Common myeloid progenitor, CD34-positive (primary cell): ENCODE measurements around the gene ZIC1.

Experiments
- CTCF ChIA-PET: fragments of 350-600 bp; sonication (Branson Sonifier 250); formaldehyde crosslinking; loops from one replicate; lab custom pipeline; 2021; ENCODE audit warnings: antibody characterized with exemption; lab: Charles Lee
- POLR2A ChIA-PET: fragments of 350-600 bp; sonication (Branson Sonifier 250); formaldehyde crosslinking; loops from one replicate; lab custom pipeline; 2021; ENCODE audit warnings: antibody characterized with exemption; lab: Charles Lee
- DNase-seq, 3 donors: peaks; one replicate each; pipeline versions ENCODE4 v3.0.0 to v3.0.0-alpha.2; 2013
- H3K27ac ChIP-seq, 2 experiments: 1 replicate in 1 of 2; 2 replicates in 1 of 2; pipeline ENCODE4 v1.7.0; 2013; ENCODE audit warnings: inconsistent platforms in 2 of 2, low read length in 2 of 2, mild to moderate bottlenecking in 2 of 2, low read depth in 1 of 2, moderate library complexity in 1 of 2; ENCODE audit not compliant: severe bottlenecking in 2 of 2, insufficient read depth in 1 of 2, poor library complexity in 1 of 2
- H3K27me3 ChIP-seq, 5 experiments: replicated peaks in 2 of 5; 1 replicate in 3 of 5; 2 replicates in 2 of 5; pipeline versions ENCODE4 v1.6.1 to v1.7.0; 2013; ENCODE audit warnings: low read length in 4 of 5, mild to moderate bottlenecking in 2 of 5, moderate library complexity in 2 of 5, inconsistent platforms in 1 of 5; ENCODE audit not compliant: insufficient read depth in 5 of 5, control insufficient read depth in 4 of 5
- H3K36me3 ChIP-seq, 4 experiments: 1 replicate in 2 of 4; 2 replicates in 2 of 4; pipeline versions ENCODE4 v1.6.1 to v1.7.0; 2013; ENCODE audit warnings: low read length in 3 of 4, control low read depth in 1 of 4, mild to moderate bottlenecking in 1 of 4; ENCODE audit not compliant: control insufficient read depth in 4 of 4, insufficient read depth in 4 of 4
- H3K4me1 ChIP-seq, 4 experiments: 1 replicate in 3 of 4; 2 replicates in 1 of 4; pipeline versions ENCODE4 v1.6.1 to v1.7.1; 2013; ENCODE audit warnings: low read length in 3 of 4, mild to moderate bottlenecking in 3 of 4, control low read depth in 1 of 4, inconsistent platforms in 1 of 4, moderate library complexity in 1 of 4; ENCODE audit not compliant: control insufficient read depth in 4 of 4, insufficient read depth in 4 of 4; ENCODE audit errors: control extremely low read depth in 1 of 4
- H3K4me3 ChIP-seq, 7 experiments: 1 replicate in 4 of 7; 2 replicates in 3 of 7; pipeline versions ENCODE4 v1.5.1 to v1.7.0; 2013; ENCODE audit warnings: mild to moderate bottlenecking in 7 of 7, low read length in 6 of 7, moderate library complexity in 6 of 7, inconsistent platforms in 2 of 7, low read depth in 2 of 7, control low read depth in 1 of 7; ENCODE audit not compliant: insufficient read depth in 4 of 7, control insufficient read depth in 1 of 7; ENCODE audit errors: extremely low read depth in 1 of 7
- H3K9me3 ChIP-seq, 5 experiments: 1 replicate in 4 of 5; 2 replicates in 1 of 5; pipeline versions ENCODE4 v1.6.1 to v1.7.1; 2013; ENCODE audit warnings: low read length in 4 of 5, mild to moderate bottlenecking in 2 of 5, inconsistent platforms in 1 of 5, low read depth in 1 of 5, moderate library complexity in 1 of 5; ENCODE audit not compliant: control insufficient read depth in 4 of 5, insufficient read depth in 2 of 5; ENCODE audit errors: control extremely low read depth in 1 of 5
- WGBS: methylation state at CpG from one replicate; pipeline ENCODE4 v1.1.5; 2013; ENCODE audit not compliant: insufficient coverage; 5-methylcytosine and 5-hydroxymethylcytosine counted together

The ZIC1 gene

GRCh38 chr3:147422601-147423536 lies 13.7 kb downstream of the ZIC1 start:
- Histone ChIP-seq H3K4me1 (peaks cover 0 to 10% (median 5%) of the 10 kb centered on the region in 4 experiments), H3K27me3 (peaks cover 46 to 85% (median 58%) of the 10 kb centered on the region in 5 experiments), H3K9me3 (peaks cover 1 to 36% (median 10%) of the 10 kb centered on the region in 5 experiments), H3K36me3 (no peaks in the 10 kb centered on the region), H3K27ac (no peak overlapping the region), H3K4me3 (no peak overlapping the region)
- ChIA-PET CTCF (interaction anchor here (1.4 to 1.7 kb wide), 2 partner anchors 22 to 31 kb away, joined by 3 read pairs; no protein-coding TSS in a partner anchor), POLR2A (no interaction called here)
- no peak for DNase-seq
- WGBS = 5% methylated on average over 26 of the region's 36 CpGs

- 0% methylated on average over 3 of the region's 3 CpGs for WGBS
- ChIA-PET CTCF (interaction anchor here (1.7 kb wide), 1 partner anchor 32 kb away, joined by 3 read pairs; no protein-coding TSS in a partner anchor), POLR2A (no interaction called here)
- peaks cover 0 to 10% (median 5%) of the 10 kb centered on the region in 4 experiments for H3K4me1 ChIP-seq
- H3K9me3 ChIP-seq = peaks cover 1 to 33% (median 10%) of the 10 kb centered on the region in 5 experiments
- DNase-seq = no peak
- H3K4me3 ChIP-seq = no peak overlapping the region
- no peak overlapping the region for H3K27ac ChIP-seq
- peaks cover 44 to 84% (median 56%) of the 10 kb centered on the region in 5 experiments for H3K27me3 ChIP-seq
- H3K36me3 ChIP-seq = no peaks in the 10 kb centered on the region
These were observed 14.3 kb downstream of the ZIC1 start for GRCh38 chr3:147423537-147423797.

GRCh38 chr3:147423798-147424580 lies 14.8 kb downstream of the ZIC1 start:
- no peaks in the 10 kb centered on the region for H3K36me3 ChIP-seq
- DNase-seq = no peak
- CTCF ChIA-PET = interaction anchor here (1.7 kb wide), 1 partner anchor 32 kb away, joined by 3 read pairs; no protein-coding TSS in a partner anchor
- peaks cover 0 to 9% (median 3%) of the 10 kb centered on the region in 4 experiments for H3K4me1 ChIP-seq
- H3K4me3 ChIP-seq = no peak overlapping the region
- POLR2A ChIA-PET = no interaction called here
- no peak overlapping the region for H3K27ac ChIP-seq
- peaks cover 41 to 78% (median 54%) of the 10 kb centered on the region in 5 experiments for H3K27me3 ChIP-seq
- 4% methylated on average over 19 of the region's 33 CpGs for WGBS
- peaks cover 1 to 32% (median 8%) of the 10 kb centered on the region in 5 experiments for H3K9me3 ChIP-seq

- peaks cover 35 to 73% (median 46%) of the 10 kb centered on the region in 5 experiments for H3K27me3 ChIP-seq
These were observed 15.6 kb downstream of the ZIC1 start for GRCh38 chr3:147424581-147425387.

GRCh38 chr3:147425388-147425850 lies 16.3 kb downstream of the ZIC1 start:
- no peak for DNase-seq
- H3K4me1 ChIP-seq = peaks cover 0 to 4% (median 0%) of the 10 kb centered on the region in 4 experiments
- H3K27ac ChIP-seq = no peak overlapping the region
- no peaks in the 10 kb centered on the region for H3K36me3 ChIP-seq
- POLR2A ChIA-PET = no interaction called here
- no peak overlapping the region for H3K4me3 ChIP-seq
- H3K9me3 ChIP-seq = peaks cover 0 to 18% (median 3%) of the 10 kb centered on the region in 5 experiments
- peaks cover 29 to 71% (median 40%) of the 10 kb centered on the region in 5 experiments for H3K27me3 ChIP-seq
- no CpG with 5 or more reads among the region's 1 CpG for WGBS
- CTCF ChIA-PET = no interaction called here

More at GRCh38 chr3:147424581-147425387, 15.6 kb downstream of the ZIC1 start:
- H3K27ac ChIP-seq = no peak overlapping the region
- no peak overlapping the region for H3K4me3 ChIP-seq
- no peak for DNase-seq
- peaks cover 1 to 24% (median 6%) of the 10 kb centered on the region in 5 experiments for H3K9me3 ChIP-seq
- H3K36me3 ChIP-seq = no peaks in the 10 kb centered on the region
- WGBS = 10% methylated on average over 3 of the region's 14 CpGs
- POLR2A ChIA-PET = no interaction called here
- CTCF ChIA-PET = interaction anchor here (1.7 kb wide), 1 partner anchor 33 kb away, joined by 3 read pairs; no protein-coding TSS in a partner anchor
- H3K4me1 ChIP-seq = peaks cover 0 to 4% (median 0%) of the 10 kb centered on the region in 4 experiments

GRCh38 chr3:147426931-147427330 lies 17.8 kb downstream of the ZIC1 start:
- no peaks in the 10 kb centered on the region for H3K4me1 ChIP-seq
- DNase-seq = no peak
- no CpG with 5 or more reads among the region's 2 CpGs for WGBS
- H3K27ac ChIP-seq = no peak overlapping the region
- peaks cover 26 to 61% (median 29%) of the 10 kb centered on the region in 5 experiments for H3K27me3 ChIP-seq
- H3K36me3 ChIP-seq = no peaks in the 10 kb centered on the region
- ChIA-PET CTCF (no interaction called here), POLR2A (no interaction called here)
- H3K9me3 ChIP-seq = peaks cover 0 to 4% (median 1%) of the 10 kb centered on the region in 5 experiments
- no peak overlapping the region for H3K4me3 ChIP-seq
